Stimulated activated naive CD4-positive, alpha-beta T cell treated with Interleukin-2 at 50 U/mL for 16 hours (primary cell): Measurements from ENCODE around the gene NTNG1.

Experiments used
- DNase-seq: peaks from one replicate; lab custom pipeline; 2025; lab: John Stamatoyannopoulos, UW

Gene NTNG1

DNA sequence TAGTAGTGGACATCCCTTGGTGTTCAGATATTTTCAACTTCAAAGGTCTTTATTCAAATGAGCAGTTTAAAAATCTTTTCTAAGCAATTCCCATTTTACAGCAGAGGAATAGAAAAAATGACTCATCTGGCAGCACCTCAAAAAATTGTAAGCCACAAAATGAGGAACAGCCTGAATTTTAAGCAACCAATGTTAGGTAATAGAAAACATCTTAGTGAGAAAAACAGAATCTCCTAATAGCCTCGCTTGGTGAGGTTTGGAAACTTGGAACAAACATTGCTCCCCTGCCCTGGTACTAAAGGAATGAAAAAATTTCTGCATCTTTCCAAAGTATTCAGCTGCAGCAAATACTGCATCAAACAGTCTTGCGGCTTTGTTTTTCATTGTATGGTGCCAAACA is 264.4 kb downstream of the NTNG1 start:
- no peak for DNase-seq

DNA sequence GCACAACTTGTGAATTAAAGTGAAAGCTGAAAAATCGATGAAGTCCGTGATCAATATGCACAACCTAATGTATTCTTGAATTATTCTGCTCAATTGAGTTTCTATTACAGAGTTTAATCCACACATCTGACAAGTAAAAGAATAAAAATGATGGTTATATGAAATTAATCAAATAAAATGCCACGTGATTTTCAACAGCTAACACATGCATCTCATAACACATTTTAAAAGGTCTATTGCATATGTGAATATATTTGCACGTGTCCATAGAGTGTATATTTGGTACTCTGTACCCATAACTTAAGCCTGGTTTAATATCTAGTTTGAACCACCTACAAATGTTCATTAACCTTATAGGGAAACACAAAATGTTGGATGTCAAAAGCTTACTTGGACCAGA is 266.2 kb downstream of the NTNG1 start:
- DNase-seq = no peak

DNA sequence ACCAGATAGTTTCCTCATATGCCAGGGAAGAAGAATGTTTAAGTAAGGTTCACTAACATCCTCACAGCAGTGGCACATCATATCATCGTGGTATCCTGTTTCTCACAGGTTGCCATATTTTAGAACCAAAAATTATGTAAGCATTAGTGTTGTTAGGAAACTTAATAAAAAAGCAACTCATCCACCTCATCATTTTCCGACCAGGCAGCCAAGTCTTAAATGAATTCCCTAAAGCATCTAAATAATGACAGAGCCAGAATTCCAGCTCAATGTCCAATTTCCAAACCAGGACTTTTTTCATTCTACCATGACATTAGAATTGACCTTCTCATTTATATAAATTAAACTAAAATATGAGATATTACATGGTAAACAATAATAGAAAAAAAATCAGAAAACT is 272.7 kb downstream of the NTNG1 start:
- no peak for DNase-seq

DNA sequence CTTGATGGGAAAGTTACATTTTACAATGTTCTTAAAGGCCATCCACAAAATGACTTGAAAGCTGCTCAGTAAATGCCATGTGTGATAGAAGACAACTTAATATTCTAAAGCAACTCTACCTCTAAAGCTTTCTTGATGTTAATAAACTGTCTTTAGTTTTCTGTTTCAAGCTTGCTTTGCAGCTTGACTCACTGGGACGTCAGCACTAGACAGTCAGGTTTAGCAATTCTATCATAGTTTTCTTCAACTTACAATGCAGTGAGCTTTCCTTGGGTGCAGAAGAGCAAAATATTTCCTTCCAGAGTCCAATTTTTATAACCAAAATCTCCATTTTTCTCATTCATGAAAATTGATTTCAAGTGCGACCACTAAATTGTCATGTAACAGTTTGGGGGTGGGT is 273.1 kb downstream of the NTNG1 start:
- DNase-seq = no peak

DNA sequence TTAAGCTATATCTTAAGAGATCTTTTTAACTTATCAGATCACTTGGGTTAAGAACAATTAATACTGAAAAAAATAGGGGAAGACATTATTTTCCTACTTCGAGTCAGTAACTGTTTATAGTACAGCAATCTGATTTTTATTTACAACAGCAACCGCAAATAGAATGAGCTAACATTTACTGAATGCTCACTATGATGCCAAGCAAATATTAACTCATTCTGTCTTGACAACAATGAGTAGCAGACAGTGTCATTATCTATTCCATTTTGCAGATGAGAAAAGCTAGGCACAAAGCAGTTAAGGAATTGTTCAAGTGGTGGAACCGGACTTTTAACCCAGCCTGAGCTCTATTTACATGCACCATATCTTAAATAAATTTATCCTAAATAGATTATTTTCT is 273.7 kb downstream of the NTNG1 start:
- DNase-seq = no peak

DNA sequence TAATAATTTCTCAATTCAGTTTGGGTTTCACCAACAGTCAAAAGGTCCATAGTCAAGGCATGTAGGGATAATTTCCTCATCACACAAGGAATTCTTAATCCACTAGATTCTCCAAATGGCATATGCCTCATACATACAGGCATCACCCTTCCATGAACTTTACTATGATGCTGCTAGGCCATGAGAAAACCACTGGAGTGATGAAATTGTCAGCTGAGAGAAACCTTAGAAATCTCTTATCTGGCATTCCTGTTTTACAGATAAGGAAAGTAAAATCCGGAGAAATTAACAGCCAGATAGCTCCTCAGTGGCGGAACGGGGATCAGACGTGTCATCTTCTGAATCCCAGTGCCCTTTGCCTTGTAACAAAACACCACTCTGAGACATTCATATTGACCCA is 274.4 kb downstream of the NTNG1 start:
- no peak for DNase-seq

DNA sequence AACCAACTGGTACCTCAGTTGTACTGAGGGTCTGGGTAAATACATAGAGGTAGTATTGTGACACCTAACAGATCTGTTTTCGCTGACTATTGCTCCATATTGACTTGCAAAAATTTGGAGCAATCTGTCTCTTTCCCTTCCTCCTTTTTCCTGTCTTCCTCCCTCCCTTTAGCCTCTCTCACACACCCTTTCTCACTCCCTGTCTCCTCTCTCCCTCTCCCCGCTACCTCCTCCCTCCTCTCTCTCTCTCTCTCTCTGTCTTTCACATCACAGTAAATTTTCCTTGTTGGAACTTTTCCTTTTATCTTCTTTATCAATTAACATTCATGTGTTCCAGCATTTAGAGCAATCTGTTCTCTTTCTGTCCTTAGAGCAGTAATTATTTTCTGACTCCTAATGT is 278.2 kb downstream of the NTNG1 start:
- DNase-seq = no peak

DNA sequence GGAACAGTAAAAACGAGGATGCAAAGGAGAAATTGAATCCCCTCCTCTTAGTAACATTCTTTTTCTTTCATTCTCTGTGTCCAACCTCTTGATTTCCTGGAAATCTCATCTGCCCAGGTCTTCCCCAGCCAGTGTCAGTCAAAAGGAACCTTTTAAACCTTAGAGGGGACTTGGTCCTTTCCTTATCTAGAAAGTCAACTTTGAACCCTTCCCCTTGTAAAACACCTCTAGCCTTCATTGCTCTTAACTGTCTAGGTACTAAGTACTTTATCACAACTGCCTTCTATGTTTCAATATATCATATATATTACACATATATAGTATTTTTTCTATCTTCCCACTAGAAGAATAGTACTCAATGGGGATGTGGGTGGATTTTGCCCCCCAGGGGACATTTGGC is 282.1 kb downstream of the NTNG1 start:
- DNase-seq = no peak

DNA sequence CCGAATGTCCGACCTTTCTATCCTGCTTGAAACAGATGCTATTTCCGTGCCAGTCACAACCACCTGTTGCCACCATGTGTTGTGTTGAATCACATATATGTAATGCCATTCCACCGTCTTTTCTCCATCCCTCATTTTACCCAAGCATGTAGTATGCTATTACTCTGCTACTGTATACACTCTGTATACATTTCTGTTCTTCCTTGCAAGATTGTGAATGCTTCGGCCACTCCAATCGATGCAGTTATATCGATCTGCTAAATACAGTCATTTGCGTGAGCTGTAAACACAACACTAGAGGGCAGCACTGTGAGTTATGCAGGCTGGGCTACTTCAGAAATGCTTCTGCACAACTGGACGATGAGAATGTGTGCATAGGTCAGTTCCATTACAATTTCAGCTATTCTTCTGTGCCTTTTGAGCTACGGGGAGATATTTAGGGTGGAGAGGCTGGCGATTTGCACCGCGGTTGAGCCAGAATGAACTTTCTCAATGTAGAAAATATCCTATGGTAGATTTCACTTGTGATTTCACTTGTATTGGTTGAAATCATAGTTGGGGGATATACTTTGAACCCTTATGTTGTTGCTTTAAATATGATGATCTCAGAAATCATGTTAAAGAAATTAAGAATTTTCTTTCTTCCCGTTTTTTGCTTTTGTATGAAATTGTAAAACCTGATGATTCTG is 289.8 kb downstream of the NTNG1 start:
- no peak for DNase-seq

DNA sequence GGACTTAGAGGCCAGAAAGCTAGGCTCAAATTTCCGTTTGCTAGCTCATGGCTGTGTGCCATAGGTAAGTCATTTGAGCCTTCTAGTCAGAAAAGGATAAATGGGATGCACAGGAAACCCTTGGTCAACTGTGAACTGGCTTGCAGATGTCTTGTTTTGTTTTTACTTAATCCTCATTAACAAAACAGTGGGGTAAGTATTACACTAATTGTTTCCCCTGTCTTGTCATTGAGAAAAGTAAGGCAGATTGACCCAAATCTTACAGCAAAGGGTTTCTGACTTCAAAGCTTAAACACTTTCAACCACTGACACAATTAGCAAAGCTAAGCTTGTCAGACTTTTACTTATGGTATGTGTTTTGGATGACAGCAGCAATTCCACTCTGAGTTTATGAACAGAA is 291.3 kb downstream of the NTNG1 start:
- DNase-seq = no peak

DNA sequence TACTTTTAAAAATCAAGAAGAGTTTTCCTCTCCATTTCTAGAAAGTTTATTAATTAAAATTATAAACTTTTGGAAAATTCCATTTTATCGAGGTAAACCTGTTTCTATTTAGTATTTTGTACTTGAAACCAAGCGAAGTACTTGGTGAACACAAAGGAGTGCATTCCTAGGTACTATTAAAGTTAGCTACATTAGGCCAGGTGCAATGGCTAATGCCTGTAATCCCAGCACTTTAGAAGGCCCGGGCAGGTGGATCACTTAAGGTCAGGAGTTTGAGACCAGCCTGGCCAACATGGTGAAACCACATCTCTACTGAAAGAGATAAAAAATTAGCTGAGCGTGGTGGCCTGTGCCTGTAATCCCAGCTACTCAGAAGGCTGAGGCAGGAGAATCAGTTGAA is 292.2 kb downstream of the NTNG1 start:
- no peak for DNase-seq

DNA sequence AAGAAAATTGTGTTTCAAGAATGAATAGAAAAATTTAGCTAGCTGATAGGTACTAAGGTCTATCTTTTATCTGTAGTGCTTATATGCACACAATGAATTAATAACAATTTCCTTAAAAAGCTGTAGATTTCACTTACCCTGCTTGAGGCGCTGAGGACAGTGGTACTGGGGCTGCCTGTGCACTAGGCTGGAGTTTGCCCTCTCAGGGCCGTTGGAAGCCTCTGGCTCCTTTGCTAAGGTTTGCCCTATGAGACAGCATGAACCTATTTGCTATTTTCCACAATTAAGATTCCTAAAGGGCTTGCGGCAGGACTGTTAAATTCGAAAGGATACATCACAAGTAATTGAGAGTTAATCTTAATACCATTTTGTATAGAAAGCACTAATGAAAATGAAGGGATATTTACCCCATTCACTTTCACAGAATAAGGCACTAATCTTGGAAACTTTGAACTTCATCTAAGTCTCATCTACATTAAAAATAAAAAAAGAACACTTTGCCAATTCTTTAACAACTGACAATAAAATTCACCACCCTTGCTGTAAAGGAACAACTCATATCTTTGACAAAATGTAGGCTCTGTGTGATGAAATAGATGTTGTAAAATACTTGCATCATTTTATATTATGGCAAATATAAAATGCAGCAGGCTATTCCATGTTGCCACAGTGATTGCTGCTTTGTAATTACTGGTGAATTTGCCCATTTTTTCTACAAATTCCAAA is 293.0 kb downstream of the NTNG1 start:
- DNase-seq = no peak

DNA sequence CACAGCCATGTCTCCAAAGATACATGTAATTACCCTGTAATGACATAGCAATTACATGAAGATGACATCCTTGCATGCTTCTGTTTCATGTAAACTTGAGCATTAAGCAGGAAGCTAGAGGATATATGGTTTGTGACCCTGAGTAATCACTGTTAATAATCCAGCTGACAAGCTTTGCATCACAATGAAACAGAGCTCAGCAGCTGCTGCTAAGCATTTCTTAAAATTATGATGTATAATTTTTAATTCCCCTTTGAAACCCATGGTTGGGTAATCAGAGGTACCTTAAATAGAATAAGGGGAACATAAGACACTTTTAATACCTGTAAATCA is 293.5 kb downstream of the NTNG1 start:
- DNase-seq = no peak

DNA sequence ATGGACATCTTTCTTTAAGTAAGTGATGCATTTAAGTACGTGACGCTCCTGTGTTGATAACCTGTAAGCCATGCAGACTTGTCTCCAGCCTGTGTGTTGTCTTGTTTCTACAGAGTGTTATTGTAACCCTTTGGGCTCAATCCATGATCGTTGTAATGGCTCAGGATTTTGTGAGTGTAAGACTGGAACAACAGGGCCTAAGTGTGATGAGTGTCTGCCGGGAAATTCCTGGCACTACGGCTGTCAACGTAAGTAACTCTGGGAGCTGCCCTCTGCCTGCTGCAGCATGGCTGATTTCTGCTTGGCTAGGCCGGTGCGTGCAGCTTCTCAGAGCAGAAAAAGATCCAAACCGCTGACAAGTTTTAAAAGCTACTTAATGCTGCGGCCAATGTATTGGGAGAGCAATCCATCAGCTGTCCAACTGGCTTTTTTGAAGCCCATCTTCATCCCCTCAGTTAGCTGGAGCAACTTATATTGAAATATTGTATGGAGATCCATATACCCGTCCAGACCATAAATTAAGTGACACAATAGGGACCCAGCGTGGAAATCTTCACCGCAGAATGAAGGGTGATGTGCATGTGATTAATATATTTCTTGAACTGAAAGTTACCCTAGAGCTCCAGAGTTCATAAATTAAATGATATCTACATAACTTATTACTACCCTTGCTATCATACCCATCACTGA is 295.9 kb downstream of the NTNG1 start:
- no peak for DNase-seq

DNA sequence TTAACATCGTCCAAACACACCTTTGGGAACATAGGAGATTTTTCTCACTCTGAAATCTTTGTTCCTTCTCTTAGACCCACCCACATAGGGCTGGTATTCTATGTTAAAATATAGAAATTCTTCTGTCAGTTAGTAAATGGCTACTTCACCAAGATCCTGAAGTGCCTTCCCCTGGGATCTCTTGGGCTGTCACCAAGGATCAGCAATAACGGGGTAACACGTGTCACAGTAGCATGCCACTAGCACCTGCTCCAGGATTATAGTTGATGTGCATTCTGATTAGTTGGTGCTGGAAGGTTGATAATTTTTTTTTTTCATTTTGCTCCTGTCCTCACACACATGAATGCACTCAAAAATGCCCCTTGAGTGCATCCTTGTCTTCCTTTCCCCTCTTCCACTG is 298.7 kb downstream of the NTNG1 start:
- no peak for DNase-seq

DNA sequence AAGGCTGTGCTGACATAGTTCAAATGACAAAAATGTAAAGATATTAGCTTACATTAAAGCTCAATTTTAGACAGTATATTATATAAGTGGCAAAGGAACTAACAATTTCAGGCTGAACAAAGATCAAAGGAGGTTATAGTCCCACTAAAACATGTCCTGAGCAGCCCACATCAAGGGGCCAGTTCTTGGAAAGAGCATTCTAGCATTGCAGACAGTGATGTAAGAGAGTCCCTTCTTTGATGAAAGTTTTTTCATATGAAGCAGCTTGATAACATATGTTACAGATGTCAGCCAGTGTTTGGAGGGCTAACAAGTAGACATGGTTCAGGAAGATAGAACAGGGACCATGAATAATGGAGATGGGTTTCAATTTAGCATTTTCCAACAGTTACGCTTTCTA is 301.7 kb downstream of the NTNG1 start:
- DNase-seq = no peak

DNA sequence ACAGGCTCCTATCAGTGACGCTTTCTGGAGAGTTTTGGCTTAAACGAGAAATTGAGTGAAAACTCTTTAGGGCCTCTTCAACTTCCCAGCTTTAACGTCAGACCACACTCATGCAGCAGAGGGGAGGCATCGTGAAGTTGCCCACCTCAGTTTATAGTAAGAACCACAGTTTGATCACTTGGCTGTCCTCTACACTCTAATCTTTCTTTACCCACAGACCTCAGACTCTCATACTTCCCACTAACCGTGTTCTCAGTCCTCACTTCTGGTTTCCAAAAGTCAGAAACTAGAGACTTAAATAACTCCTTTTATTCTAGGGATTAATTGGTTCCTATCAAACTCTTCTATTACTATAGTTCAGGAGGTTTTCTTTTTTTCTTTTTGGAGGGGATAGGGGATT is 302.2 kb downstream of the NTNG1 start:
- DNase-seq = no peak

DNA sequence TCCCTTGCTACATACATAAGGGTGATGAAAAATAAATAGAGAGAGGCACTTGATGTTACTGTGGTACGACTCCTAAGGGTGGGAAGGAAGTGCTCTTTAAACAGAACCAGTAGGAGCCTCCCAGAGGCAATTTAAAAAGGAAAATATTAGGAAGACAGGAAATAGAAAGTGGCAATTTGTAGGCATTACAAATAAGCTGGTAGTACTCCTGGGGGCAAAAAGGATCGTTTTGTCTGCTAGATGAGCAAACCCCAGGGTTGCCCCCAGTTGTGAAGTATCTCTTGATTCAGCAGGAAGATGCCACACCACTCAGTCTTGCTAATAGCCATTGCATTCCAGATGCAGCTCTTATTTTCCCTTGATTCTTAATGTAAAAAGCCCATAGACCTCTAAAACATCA is 303.0 kb downstream of the NTNG1 start:
- DNase-seq = no peak

DNA sequence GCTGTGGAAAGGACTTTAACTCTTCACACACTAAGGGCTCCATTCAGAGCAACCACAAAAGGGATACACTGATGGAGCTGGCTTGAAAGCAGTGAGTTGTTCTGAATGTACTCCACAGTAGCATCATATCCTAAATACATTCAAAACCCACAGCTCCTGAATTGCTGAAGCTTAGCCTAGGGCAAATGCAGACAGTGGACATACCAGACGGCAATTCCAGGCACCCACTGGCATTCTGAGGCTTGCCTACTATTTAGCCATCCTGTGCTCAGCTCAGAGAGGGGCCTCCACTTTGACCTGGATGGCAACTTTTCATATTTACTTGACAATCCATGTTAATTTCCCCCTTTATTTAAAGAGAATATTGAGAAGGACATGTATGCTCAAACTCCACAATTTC is 303.5 kb downstream of the NTNG1 start:
- no peak for DNase-seq

DNA sequence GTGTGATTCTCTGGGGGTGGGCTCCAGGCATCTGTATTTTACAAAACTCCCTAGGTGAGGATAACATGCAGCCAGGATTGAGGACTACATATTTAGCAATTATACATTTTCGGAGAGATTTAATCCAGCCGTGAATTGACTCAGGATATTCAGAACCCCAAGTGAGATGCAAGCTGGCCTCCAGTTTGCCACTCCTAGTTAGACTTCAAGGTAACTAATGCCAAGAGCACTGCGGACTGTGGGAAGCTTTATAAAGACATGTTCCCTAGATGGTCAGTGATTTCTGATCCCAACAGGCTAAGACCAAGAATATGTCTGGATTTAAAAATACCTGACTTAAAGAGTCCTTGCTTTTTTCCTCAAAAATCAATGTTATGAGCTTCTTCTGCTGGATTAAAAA is 308.5 kb downstream of the NTNG1 start:
- no peak for DNase-seq

DNA sequence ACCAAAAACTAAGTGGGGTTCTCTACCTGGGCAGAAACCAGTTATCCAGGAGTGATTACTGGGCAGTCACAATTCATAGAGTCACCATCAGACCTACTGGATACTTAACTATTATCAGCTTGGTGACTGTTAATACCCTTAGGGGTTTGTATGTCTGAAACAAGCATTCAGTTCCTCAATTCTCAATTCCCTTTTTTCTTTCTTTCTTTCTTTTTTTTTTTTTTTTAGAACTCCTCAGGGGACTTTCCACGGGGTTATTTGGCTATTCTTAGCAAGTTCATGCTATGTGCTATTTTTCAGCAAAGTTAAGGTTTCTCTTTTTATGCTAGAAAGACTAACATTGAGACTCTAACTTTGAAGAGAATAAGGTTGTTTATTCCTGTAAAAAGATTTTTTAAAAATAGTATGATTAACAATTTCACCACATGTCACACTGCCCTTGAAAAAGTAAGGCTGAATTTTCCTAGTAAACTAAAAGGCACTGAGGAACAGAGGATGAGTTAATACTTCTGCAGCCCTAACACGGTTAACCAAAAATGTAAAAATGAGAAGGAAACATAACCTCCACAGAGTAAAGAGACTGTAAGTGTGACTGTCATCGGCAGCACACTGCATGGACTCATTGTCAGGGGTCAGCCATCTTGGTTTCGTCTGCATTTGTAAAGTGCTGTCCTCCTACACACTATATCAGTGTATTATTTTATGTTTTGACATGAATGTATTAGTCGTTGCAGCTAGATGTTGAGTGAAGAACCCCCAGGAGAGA is 310.2 kb downstream of the NTNG1 start:
- DNase-seq = no peak

DNA sequence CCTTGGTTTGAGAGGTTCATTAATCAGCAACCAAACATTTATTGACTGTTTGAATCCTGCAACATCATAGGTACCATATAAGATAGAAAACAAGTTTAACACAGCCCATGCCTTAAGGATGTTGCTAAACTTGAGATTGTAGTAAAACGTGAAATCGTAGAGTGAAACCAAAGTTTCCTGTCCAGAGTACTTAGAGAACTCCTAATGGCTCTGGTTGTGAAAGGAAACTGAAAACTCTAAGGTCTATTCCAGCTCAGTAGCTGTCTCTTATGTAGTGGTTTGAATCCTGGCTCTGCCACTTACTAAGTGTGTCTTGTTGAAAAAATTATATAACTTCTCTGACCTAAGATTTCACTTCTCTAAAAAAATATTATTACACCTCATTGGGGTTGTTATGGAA is 310.9 kb downstream of the NTNG1 start:
- no peak for DNase-seq

DNA sequence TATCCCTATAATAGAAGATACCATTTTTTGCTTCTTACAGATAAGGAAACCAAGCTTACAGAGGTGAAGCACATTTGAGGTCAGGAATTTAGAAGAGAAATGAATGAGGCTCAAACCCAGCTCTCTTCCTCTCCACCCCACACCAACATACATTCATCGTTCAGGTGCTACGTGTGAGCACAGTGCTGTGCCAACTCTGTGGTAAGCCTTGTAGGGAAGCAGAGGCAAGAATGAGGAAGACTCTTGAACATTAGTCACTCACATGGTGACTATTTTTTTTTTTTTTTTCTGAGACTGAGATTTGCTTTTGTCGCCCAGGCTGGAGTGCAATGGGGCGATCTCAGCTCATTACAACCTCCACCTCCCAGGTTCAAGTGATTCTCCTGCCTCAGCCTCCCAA is 314.0 kb downstream of the NTNG1 start:
- no peak for DNase-seq
